ENCODE results near the gene NTN4.
"Not testable (repeated sequence)": the region's sequence is repeated elsewhere in the genome, so short reads cannot be mapped to it uniquely, and the experiment has no call there.

The NTN4 gene

DNA sequence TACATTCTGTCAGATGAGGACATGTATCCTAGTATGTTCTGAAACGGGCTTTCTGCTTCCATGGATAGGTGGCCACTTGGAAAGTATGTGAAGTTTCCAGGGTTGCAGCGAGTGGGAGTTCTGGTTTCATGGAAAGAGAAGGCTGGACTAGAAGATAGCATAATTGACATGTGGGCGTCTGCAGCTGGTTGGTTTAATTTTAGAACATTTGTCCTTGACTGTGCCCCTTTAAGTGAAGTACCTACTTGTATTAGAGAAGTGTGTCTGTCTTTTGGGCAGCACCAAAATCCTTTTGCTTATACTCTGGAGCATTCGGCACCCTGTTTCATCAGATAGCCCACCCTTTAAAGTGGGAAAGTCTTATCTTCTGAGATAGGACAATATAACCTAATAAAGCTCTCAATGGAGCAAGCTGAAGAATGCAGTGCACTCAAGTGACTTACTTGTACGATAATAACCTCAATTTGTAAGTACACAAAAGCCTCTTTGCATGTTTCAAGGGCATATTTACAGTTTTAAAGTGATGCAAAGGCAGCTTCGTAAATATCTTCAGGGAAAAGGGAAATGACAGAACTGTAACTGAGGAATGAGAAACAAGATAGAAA lies 35.2 kb downstream of the NTN4 start:
- DNase-seq (ENCODE audit: low read depth in 2 of 2): no peak

DNA sequence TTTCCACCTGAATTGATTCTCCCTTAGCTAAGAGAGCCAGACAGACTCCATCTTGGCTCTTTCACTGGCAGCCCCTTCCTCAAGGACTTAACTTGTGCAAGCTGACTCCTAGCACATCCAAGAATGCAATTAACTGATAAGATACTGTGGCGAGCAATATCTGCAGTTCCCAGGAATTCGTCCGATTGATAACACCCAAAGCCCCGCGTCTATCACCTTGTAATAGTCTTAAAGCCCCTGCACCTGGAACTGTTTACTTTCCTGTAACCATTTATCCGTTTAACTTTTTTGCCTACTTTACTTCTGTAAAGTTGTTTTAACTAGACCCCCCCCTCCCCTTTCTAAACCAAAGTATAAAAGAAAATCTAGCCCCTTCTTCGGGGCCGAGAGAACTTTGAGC lies 44.5 kb downstream of the NTN4 start:
- DNase-seq (ENCODE audit: low read depth in 2 of 2): not testable (repeated sequence)

DNA sequence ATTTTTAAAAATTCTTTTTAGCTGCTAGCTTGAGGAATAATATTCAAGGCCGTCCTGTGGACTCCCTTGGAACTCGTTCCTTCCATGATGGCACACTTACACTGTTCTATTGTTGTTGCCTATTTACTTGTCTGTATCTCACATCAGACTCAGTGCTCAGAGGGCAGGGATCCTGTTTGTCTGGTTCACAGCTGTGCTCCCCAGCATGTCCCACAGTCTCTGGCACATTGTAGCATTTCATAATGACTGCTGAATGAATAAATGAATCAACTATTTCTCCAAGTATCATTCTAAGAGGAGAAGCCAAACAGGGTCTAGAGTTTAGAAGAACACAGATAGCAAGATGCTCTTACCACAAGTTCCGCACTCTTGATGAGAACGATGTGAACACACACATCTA lies 48.0 kb downstream of the NTN4 start:
- no peak for DNase-seq (ENCODE audit: low read depth in 2 of 2)

DNA sequence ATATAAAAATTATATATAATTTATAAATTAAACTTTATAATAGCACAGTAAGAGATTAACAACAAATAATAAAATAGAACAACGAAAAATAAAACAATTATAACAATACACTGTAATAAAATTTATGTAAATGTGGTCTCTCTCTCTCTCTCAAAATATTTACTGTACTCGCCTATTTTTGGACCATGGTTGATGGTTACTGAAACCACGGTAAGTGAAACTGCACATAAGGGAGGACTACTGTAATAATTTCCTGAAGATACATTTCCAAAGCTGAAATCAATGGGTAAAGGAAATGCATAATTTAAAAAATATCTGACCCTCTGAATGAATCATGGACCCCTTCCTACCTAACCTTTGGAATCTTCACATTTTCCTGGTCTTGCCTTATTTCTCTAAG lies 48.9 kb downstream of the NTN4 start:
- DNase-seq (ENCODE audit: low read depth in 2 of 2): no peak

DNA sequence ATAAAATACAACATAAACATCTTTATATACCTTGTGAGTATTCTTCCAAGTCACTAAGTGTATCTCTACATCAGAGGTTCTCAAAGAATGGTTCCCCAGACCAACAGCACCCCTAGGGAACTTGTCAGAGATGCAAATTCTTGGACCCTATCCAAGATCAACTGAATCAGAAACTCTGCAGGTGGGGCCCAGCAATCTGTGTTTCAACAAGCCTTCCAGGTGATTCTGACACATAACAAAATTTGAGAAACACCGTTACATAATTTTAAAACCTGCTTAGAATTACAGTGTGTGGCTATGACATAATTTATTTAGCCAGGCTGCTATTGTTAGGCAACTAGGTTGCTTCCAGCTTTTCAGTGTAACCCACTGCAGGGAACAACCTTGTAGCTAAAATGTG lies 49.8 kb downstream of the NTN4 start:
- no peak for DNase-seq (ENCODE audit: low read depth in 2 of 2)

DNA sequence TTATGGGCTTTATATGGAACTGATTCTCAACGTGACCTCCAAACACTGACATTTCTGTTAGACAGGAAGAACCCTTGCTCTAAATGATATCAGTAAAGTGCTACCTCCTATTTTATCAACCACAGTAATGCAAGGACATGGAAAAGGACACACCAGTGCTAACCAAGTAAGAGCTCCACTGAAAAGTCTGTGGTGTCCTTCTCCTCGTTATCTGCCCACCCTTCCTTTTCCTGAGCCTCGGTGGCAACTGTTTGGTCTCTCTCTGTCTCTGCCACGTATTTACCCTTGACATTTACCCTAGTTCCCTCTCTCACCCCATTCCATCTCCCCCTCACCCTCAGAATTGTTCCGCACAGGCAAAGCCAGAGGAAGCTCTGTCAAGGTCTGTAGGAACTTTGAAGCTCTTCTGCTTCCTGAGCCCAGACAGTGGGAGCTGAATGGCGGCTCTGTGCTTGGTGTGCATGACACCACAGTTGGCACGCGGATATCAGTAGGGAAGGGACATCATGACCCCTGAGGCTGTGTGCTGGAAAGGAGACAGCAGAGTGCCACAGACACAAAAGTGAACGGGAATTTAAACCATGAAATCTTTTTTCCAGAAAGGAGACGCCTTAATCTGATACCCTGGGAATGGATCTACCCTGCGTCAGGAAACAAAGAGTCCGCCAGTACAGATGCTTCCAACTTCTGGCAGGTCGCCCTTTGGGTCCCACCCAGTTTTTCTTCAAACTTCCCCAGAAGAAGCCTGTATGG lies 50.8 kb downstream of the NTN4 start:
- DNase-seq (ENCODE audit: low read depth in 2 of 2): no peak

DNA sequence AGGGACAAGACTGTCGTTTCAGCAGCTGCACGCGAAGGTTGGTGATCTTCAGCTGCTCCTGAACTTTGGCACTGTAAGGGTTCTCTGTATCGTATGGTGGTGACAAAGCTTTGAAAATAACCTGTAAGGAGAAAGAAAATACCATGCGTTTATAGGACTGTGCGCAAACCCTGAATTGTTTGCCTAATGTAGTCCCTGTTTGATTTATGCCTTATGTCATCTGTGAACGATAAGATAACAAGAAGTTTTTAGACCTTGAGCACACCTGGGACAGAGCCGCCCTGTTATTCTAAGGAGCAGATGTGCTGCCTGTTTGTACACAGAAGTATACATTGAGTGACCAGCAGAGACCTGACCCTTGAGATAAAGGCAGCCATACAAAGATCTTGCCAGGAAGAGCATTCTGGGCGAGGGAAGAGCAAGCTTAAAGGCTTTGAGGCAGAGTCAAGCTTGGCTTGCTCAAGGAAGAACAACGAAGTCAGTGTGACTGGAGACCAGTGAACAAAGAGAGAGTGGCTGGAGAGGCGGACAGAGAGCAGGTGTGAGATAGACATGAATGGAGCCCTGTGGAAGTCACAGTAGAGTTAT lies 52.4 kb downstream of the NTN4 start:
- DNase-seq (ENCODE audit: low read depth in 2 of 2): no peak

DNA sequence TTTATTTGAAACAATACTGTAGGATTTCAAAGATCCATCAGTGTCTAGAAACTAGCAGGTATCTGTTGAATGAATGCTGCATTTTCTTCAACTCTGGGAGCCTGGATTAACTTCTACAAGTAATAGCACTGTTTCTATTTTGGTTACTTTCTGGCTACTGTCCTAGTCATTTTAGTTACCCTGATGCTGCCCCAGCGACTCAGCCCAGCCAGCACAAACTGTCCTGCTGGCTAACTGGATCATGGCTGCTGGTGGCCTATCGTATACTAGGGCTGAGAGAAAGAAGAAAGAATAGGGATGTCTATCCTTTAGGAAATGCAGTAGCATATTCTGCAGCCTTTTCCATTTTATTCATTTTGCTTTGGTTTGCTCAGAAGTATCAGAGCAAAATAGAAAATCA lies 53.9 kb downstream of the NTN4 start:
- no peak for DNase-seq (ENCODE audit: low read depth in 2 of 2)

DNA sequence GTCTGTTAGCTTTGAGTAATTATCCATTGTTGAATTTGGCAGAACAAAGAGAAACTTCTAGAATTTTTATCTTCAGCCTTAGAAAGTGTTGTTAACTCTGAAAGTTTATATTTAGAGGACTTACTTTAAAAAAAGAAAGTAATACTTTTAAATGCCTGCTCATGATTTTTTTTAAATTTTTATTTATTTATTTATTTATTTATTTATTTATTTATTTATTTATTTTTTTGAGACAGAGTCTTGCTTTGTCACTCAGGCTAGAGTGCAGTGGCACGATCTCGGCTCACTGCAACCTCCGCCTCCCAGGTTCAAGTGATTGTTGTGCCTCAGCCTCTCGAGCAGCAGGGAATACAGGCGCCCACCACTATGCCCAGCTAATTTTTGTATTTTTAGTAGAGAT lies 54.8 kb downstream of the NTN4 start:
- DNase-seq (ENCODE audit: low read depth in 2 of 2): not testable (repeated sequence)

DNA sequence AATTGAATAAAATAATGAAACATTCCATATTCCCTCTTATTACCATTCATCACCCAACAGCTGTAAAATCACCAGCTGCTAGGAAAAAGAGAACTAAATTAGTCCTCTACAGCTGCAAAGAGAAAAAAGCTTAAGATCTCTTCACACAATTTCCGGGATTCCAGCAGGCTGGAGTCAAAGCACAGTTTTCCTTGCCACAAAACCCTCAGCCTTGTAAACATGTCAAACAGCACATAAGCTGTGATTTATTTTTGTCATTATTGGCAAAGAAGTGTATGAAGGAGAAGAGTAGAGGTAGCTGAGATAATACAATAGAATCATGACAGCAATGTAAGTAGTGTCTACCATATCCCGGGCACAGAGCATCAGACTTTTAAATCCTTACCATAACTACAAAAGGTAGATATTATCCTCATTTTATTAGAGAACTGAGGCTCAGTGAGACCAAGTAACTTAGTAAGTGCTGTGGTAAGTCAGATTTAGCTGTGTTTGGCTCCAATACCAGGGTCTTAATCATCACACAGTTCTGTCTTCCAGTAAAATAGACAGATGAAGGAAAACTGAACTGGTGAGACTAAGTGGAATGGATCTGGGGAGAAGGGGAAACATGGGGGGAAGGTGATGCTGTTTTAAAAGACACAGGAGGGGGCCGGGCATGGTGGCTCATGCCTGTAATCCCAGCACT lies 57.3 kb downstream of the NTN4 start:
- no peak for DNase-seq (ENCODE audit: low read depth in 2 of 2)

DNA sequence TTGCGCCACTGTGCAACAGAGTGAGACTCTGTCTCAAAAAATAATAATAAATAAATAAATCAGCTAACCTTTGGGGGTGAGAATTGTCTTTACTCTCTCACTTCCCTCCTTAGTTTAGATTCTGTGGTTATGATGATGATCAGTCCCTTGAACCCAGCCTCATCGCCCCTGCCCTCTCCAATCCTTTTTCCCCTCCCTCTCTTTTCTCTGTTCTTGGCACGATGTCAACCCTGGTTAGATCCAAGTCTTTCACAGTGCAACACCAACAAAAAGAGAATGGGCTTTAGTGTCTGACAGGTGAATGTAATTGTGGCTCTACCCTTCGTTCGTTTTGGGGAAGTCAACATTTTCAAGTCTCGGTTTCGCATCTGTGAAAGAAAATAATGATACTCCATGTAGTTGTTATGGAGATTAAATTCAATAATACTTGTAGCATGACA lies 59.0 kb downstream of the NTN4 start:
- no peak for DNase-seq (ENCODE audit: low read depth in 2 of 2)

DNA sequence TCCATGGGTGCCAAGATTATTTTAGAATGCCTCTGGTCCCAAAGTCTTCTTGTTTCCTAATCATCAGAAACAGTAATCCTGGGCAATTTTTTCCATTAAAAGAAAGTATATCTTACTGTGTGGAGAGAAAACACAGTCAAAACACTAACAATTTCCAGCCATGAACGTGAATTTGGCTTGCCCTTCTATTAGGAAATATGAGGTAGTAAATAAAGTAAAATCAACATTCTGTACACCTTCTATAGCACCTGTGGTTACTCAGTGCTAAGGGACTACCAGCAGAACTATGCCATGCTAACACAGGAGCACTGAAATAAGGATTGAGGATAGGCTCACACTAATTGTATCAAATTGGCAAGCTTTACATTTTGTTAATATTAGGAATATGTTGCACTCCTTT lies 60.1 kb downstream of the NTN4 start:
- DNase-seq (ENCODE audit: low read depth in 2 of 2): no peak

DNA sequence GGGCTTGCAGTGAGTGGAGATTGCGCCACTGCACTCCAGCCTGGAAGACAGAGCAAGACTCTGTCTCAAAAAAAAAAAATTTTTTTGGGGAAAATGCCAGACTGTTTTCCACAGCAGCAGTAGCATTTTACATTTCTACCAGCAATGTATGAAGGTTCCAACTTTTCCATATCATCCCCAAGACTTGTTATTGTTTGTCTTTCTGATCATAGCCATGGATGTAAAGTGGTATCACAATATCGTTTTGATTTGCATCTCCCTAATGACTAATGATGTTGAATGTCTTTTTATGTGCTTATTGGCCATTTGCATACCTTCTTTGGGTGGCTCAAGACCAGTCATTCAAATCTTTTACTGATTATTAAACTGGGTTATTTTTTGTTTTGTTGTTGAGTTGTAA lies 63.7 kb downstream of the NTN4 start:
- DNase-seq (ENCODE audit: low read depth in 2 of 2): no peak

DNA sequence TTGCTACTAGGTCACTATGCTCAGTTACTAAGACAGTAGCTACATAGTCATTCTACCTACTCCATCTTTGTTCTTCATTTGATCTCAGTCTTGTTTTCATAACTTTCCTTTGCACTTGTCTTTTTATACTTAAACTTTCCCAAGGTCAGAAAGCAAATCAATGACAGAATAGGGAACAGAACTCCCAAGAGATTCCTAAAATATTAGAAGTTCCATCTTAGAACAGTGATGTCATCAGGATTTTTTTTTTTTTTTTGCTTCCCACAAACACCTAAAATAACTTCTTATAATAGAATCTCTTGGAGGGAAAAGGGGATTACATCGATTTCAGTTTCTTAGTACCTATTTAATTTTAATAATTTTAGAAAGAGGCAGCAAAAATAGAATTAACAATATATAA lies 65.8 kb downstream of the NTN4 start:
- no peak for DNase-seq (ENCODE audit: low read depth in 2 of 2)

DNA sequence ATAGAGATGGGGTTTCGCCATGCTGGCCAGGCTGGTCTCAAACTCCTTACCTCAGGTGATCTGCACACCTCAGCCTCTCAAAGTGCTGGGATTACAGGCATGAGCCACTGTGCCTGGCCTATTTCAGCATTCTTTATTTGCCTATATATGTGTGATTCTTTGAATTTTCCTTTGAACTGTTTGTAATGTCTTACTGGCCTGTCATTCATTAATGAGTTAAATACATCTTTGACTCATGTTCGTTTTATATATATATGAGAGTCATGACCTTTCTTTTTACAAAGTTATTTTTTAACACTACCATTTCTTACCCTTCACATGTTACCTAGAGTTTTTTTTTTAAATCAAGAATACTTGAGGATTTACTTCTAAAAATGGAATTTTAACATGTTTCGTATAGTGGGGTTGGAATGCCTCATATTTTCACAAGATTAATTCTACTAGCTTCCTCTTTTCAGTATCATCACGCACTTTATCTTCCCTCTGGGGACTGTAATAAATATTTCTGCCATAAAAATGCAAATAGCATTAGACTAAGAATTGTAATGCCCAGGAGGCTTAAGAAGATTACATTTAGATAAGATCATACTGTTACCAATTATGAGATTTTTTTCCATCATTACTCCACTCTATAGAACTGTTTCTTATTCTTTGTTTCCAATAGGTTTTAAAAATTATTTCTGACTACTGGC lies 66.7 kb downstream of the NTN4 start:
- DNase-seq (ENCODE audit: low read depth in 2 of 2): no peak

DNA sequence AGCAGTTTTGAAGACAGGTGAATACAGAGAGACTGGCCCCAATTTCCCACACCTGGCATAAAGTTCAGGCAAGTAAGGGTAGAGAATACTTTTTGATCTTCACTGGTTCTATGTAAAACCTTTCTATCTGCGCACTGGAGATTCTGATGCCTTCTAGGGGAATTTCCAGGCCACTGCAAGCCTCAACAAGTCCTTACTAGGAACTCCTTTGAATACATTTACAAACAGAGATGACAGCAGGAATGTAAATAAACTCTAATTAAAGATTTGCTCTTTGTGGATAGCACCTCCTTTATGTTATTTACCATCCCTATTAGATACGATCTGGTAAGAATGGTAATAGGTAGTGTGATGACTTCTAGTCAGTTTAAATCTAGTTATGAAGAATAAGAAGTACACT lies 69.2 kb downstream of the NTN4 start:
- DNase-seq (ENCODE audit: low read depth in 2 of 2): no peak

DNA sequence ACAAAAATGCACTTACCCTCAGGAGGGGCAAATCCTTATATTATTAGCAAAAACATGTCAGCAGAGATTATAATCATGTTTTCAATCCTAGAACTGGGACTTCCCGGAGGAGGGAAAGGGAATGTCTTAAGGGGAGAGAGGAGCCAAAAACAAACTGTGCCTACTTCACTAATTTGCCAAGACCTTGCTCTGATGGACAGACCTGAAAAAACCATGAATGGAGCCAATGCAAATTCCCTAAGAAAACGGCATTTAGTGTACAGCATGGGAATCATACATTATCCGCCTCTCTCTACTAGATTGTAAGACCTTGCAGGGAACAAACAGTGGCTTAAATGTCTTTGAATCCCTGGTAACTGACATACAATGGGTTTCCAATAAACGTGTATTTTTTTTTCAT lies 70.4 kb downstream of the NTN4 start:
- no peak for DNase-seq (ENCODE audit: low read depth in 2 of 2)

DNA sequence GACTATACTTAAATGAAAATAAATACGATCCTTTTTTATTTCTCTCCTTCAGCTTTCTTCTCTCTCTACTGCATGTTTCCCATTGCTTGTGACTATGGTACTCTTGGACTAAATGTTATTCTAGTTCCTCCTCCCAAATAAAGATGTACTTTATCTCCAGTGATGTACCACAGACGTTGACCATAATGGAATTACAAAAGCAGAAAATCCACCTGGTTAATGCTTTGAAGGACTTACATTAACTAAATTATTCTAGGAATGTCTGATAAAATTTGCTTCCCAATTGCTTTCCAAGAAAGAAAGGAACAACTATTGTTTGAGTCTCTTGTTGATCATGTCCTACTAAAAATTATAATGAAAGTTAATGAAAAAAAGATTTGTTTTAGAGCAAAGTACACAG lies 71.8 kb downstream of the NTN4 start:
- DNase-seq (ENCODE audit: low read depth in 2 of 2): no peak

DNA sequence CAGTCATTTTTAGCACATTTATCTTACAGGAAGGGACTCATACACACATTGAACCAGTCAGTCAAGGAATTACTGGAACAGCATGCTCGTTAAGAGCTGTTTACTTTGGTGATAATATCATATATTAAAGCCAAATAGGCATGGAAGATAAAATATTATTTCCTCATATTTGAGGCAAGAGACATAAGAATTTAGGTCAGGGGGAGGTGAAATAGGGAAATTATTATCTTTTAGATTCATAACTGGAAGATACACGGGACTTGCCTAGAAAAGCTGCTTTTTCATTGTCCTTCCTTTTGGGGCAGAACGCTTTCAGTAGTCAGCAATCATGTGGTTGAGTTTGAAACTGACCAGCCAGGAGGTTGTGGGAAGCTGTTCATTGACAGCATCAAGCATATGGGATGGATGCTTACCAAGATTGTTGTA lies 72.5 kb downstream of the NTN4 start:
- no peak for DNase-seq (ENCODE audit: low read depth in 2 of 2)

DNA sequence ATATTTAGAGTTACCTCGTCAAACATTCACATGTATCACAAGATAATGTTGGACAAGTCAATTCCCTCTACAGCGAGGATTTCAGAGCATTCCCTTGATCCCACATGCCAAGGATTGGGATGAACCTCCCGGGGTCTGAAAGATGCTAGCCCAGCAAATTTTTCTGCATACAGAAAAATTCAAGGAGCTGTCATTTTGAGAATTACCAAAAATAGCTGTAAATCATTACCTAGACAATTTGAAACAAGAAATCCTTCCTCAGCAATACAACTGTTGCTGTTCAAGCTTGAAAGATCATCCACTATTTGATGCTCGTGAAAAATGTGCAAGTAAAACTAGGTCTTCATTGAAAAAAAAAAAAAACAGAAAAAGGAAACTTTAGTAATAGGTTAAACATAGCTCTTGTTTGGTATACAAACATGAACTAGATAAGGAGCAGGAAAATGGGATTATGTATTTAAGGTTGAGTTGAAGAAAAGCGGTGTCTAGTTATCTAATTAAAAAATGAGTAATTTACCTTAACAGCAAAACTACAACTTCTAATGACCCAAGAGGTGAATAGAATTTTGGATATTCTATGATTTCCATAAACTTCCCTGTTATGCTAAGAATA lies 73.1 kb downstream of the NTN4 start:
- no peak for DNase-seq (ENCODE audit: low read depth in 2 of 2)

DNA sequence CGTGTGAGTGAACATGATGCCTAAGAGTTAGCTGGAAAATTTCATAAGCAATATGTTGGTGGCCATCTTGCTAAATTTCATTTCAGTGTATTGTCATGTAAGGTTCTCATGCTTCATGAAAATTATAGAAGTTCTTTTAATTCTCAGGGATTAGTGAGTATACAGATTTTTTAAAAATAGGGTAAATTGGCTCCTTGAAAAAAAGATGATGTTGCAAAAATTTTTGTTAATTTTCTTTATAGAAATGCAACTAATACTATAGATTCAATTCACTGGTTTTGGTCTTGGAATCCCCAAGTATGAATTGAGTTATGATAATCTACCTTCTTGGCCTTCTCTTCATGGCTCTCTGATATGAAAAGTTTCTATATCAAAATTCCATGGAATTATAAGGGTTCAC lies 75.4 kb downstream of the NTN4 start:
- no peak for DNase-seq (ENCODE audit: low read depth in 2 of 2)

DNA sequence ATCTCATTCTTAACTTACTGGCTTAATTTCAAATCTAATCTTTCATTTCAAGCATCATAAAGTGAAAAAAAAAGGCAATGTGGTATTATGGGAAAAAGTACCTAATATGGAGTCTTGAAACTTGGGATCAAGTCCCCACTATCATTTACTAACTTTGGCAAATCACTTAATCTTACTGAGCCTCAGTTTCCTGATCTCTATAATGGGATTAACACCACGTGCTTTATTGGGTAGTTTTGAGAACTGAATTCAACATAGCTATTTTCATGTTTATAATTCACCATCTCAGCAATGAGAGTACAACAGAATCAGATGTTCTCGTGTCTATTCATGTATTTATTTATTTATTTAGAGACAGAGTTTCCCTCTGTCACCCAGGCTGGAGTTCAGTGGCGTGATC lies 78.3 kb downstream of the NTN4 start:
- DNase-seq (ENCODE audit: low read depth in 2 of 2): no peak

Data from stimulated activated CD8-positive, alpha-beta memory T cell treated with anti-CD3 and anti-CD28 coated beads, Interleukin-2, amount 100 ng/mL, for 1 hour (primary cell).